Gastrocnemius medialis (tissue), 4 donors: ENCODE results near the gene PIAS1.

Experiments
- POLR2A ChIP-seq, 2 donors: fragments of 450-650 bp; IDR thresholded peaks; one replicate each; pipeline ENCODE4 v1.6.1; 2017; ENCODE audit warnings: antibody characterized with exemption in 2 of 2, mild to moderate bottlenecking in 2 of 2, moderate library complexity in 2 of 2
- TF ChIP-seq, protein P1 (sequence below), 5 experiments: fragments of 450-650 bp in 3 of 5; fragments of 200-600 bp in 2 of 5; sonication (generic) in 2 of 5; IDR thresholded peaks in 4 of 5; conservative IDR thresholded peaks in 1 of 5; 1 replicate in 4 of 5; 2 replicates in 1 of 5; pipeline ENCODE4 v1.5.1; 2016 to 2019; ENCODE audit warnings: antibody characterized with exemption in 5 of 5, mild to moderate bottlenecking in 3 of 5, moderate library complexity in 3 of 5

GRCh38 chr15:68051907-68052306, 2.2 kb upstream of the PIAS1 start:
- TF ChIP-seq, protein P1, sequence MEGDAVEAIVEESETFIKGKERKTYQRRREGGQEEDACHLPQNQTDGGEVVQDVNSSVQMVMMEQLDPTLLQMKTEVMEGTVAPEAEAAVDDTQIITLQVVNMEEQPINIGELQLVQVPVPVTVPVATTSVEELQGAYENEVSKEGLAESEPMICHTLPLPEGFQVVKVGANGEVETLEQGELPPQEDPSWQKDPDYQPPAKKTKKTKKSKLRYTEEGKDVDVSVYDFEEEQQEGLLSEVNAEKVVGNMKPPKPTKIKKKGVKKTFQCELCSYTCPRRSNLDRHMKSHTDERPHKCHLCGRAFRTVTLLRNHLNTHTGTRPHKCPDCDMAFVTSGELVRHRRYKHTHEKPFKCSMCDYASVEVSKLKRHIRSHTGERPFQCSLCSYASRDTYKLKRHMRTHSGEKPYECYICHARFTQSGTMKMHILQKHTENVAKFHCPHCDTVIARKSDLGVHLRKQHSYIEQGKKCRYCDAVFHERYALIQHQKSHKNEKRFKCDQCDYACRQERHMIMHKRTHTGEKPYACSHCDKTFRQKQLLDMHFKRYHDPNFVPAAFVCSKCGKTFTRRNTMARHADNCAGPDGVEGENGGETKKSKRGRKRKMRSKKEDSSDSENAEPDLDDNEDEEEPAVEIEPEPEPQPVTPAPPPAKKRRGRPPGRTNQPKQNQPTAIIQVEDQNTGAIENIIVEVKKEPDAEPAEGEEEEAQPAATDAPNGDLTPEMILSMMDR (IDR thresholded peaks at IDR 0.05 in 4 of 5, conservative IDR thresholded peaks at IDR 0.05 in 1 of 5) = no peak
- no peak for TF ChIP-seq POLR2A (IDR thresholded peaks at IDR 0.05)
